NT2/D1 (cell line): ENCODE measurements around the gene EWSR1.

ENCODE experiments used
- SUZ12 ChIP-seq: IDR thresholded peaks from 2 replicates; pipeline ENCODE4 v1.6.1; 2011; ENCODE audit not compliant: insufficient read length, insufficient read depth; ENCODE audit errors: extremely low read depth
- YY1 ChIP-seq: IDR thresholded peaks from 2 replicates; pipeline ENCODE4 v1.6.1; 2011; ENCODE audit not compliant: insufficient read length, insufficient read depth
- ZNF274 ChIP-seq: IDR thresholded peaks from 2 replicates; pipeline ENCODE4 v1.6.1; 2011; ENCODE audit warnings: mild to moderate bottlenecking, low read depth, low read length

- no peak for TF ChIP-seq SUZ12
- TF ChIP-seq YY1, result no peak
- TF ChIP-seq ZNF274, result no peak
Measured at GRCh38 chr22:29348041-29348440, 80.0 kb downstream of the EWSR1 start.
